ENCODE data around the gene FKBP4. TPM values are rescaled to one million over a fixed set of nuclear protein-coding genes. Genes with fewer than 3 reads are reported as not detected.

The FKBP4 gene
- total and polyA plus RNA-seq, 9 of the 15 experiments (the other 6 are each of a cell fraction or from before 2014, with no cell fraction given) = 16.3 to 154 (median 90.1) TPM

DNA sequence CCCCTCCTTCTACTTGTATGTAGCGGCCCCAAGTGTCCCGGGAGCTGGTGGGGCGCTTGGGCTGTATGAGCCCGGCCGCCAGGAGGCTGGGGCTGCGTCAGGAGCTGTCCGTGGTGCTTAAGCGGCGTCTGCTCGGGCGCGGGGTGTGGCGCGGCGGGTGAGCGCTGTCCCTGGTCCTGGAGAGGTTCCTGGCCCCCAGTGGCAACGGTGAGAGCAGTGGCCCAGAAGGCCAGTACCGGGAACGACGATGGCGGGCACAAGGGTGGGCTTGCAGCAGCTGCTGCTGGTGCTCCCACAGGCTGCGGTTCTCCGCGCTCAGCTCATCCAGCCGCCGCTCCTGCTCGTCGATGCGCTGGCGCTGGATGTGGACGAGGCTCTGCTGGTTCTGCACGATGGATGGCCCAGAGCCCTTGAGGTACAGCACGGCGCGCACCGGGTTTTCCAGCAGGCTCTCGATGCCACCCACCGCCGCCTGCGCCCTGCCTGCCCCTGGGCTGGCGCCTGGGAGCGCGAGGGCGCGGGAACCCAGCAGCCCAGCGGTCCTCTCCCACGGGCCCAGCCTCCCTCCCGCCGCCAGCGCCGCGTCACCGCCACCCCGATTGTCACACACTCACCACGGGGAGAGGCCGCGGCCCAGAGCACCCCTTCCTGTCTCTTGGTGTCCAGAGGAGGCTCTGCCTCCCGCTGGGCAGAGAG, 41.9 kb upstream of the FKBP4 start (continued):
- TF ChIP-seq, protein P1, sequence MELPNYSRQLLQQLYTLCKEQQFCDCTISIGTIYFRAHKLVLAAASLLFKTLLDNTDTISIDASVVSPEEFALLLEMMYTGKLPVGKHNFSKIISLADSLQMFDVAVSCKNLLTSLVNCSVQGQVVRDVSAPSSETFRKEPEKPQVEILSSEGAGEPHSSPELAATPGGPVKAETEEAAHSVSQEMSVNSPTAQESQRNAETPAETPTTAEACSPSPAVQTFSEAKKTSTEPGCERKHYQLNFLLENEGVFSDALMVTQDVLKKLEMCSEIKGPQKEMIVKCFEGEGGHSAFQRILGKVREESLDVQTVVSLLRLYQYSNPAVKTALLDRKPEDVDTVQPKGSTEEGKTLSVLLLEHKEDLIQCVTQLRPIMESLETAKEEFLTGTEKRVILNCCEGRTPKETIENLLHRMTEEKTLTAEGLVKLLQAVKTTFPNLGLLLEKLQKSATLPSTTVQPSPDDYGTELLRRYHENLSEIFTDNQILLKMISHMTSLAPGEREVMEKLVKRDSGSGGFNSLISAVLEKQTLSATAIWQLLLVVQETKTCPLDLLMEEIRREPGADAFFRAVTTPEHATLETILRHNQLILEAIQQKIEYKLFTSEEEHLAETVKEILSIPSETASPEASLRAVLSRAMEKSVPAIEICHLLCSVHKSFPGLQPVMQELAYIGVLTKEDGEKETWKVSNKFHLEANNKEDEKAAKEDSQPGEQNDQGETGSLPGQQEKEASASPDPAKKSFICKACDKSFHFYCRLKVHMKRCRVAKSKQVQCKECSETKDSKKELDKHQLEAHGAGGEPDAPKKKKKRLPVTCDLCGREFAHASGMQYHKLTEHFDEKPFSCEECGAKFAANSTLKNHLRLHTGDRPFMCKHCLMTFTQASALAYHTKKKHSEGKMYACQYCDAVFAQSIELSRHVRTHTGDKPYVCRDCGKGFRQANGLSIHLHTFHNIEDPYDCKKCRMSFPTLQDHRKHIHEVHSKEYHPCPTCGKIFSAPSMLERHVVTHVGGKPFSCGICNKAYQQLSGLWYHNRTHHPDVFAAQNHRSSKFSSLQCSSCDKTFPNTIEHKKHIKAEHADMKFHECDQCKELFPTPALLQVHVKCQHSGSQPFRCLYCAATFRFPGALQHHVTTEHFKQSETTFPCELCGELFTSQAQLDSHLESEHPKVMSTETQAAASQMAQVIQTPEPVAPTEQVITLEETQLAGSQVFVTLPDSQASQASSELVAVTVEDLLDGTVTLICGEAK (IDR thresholded peaks at IDR 0.05) = peak; percentile 86
- TF ChIP-seq, protein P1 (CRISPR knock-in tag; IDR thresholded peaks at IDR 0.05) = peak; percentile 73
- no peak for TF ChIP-seq ZNF696 (CRISPR knock-in tag; conservative IDR thresholded peaks at IDR 0.05)
- TF ChIP-seq, protein P2, sequence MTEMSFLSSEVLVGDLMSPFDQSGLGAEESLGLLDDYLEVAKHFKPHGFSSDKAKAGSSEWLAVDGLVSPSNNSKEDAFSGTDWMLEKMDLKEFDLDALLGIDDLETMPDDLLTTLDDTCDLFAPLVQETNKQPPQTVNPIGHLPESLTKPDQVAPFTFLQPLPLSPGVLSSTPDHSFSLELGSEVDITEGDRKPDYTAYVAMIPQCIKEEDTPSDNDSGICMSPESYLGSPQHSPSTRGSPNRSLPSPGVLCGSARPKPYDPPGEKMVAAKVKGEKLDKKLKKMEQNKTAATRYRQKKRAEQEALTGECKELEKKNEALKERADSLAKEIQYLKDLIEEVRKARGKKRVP (CRISPR knock-in tag; IDR thresholded peaks at IDR 0.05) = 0 out of 2 replicates have a peak, but pooled peaks have one; percentile 16
- TF ChIP-seq, protein P3, sequence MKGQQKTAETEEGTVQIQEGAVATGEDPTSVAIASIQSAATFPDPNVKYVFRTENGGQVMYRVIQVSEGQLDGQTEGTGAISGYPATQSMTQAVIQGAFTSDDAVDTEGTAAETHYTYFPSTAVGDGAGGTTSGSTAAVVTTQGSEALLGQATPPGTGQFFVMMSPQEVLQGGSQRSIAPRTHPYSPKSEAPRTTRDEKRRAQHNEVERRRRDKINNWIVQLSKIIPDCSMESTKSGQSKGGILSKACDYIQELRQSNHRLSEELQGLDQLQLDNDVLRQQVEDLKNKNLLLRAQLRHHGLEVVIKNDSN (CRISPR knock-in tag; IDR thresholded peaks at IDR 0.05) = 0 out of 2 replicates have a peak, but pooled peaks have one; percentile 27
- TF ChIP-seq, protein P4, sequence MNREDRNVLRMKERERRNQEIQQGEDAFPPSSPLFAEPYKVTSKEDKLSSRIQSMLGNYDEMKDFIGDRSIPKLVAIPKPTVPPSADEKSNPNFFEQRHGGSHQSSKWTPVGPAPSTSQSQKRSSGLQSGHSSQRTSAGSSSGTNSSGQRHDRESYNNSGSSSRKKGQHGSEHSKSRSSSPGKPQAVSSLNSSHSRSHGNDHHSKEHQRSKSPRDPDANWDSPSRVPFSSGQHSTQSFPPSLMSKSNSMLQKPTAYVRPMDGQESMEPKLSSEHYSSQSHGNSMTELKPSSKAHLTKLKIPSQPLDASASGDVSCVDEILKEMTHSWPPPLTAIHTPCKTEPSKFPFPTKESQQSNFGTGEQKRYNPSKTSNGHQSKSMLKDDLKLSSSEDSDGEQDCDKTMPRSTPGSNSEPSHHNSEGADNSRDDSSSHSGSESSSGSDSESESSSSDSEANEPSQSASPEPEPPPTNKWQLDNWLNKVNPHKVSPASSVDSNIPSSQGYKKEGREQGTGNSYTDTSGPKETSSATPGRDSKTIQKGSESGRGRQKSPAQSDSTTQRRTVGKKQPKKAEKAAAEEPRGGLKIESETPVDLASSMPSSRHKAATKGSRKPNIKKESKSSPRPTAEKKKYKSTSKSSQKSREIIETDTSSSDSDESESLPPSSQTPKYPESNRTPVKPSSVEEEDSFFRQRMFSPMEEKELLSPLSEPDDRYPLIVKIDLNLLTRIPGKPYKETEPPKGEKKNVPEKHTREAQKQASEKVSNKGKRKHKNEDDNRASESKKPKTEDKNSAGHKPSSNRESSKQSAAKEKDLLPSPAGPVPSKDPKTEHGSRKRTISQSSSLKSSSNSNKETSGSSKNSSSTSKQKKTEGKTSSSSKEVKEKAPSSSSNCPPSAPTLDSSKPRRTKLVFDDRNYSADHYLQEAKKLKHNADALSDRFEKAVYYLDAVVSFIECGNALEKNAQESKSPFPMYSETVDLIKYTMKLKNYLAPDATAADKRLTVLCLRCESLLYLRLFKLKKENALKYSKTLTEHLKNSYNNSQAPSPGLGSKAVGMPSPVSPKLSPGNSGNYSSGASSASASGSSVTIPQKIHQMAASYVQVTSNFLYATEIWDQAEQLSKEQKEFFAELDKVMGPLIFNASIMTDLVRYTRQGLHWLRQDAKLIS (CRISPR knock-in tag; IDR thresholded peaks at IDR 0.05) = peak; percentile 97
- no peak for TF ChIP-seq SMC3 (conservative IDR thresholded peaks at IDR 0.05; ENCODE audit: insufficient read depth, low read depth, low read length)
- peak; percentile 97 for TF ChIP-seq NCOA6 (IDR thresholded peaks at IDR 0.05)
- TF ChIP-seq, protein P5, sequence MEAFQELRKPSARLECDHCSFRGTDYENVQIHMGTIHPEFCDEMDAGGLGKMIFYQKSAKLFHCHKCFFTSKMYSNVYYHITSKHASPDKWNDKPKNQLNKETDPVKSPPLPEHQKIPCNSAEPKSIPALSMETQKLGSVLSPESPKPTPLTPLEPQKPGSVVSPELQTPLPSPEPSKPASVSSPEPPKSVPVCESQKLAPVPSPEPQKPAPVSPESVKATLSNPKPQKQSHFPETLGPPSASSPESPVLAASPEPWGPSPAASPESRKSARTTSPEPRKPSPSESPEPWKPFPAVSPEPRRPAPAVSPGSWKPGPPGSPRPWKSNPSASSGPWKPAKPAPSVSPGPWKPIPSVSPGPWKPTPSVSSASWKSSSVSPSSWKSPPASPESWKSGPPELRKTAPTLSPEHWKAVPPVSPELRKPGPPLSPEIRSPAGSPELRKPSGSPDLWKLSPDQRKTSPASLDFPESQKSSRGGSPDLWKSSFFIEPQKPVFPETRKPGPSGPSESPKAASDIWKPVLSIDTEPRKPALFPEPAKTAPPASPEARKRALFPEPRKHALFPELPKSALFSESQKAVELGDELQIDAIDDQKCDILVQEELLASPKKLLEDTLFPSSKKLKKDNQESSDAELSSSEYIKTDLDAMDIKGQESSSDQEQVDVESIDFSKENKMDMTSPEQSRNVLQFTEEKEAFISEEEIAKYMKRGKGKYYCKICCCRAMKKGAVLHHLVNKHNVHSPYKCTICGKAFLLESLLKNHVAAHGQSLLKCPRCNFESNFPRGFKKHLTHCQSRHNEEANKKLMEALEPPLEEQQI (IDR thresholded peaks at IDR 0.05) = peak; percentile 89
